DMS79 (cell line): ENCODE results near the gene LCNL1.

Source experiments
- DNase-seq: peaks from one replicate; lab custom pipeline; 2025; lab: John Stamatoyannopoulos, UW

The LCNL1 gene

DNA sequence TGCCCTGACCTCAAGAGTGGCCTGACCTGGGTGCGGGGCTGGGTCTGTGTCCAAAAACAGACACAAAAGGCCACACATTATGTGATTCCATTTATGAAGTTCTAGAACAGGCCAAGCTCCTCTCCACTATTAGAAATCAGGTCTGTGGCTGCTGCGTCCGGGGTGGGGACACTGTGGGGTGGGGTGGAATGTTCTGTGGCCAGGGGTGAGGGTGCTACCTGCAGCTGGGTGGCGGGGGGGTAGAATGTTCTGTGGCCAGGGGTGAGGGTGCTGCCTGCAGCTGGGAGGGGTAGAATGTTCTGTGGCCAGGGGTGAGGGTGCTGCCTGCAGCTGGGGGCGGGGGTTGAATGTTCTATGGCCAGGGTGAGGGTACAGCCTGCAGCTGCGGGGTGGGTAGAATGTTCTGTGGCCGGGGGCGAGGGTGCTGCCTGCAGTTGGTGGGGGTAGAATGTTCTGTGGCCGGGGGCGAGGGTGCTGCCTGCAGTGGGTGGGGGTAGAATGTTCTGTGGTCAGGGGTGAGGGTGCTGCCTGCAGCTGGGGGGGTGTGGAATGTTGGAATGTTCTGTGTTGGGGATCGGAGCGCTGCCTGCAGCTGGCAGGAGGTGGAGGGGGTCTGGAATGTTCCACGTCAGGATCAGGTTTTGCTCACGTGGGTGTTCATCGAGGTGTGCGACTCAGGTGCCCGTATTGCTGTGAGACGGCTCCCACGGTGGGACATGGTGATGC is 22.4 kb upstream of the LCNL1 start:
- DNase-seq: no peak

DNA sequence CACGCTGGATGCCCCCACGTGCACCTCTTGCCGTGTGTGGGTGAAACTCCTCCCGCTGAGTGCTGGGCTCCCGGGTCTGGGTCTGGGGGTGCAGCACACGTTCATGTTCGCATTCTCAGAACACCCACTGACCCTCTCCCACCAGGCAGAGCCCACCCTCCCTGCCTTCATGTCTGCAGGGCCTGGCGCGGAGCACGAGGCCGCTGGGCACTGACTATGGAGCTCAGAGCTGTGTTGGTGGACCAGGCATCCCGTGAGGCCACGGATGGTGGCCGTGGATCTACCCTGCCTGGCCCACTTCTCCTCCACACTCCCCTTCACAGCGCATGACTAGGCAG is 21.9 kb upstream of the LCNL1 start:
- no peak for DNase-seq

GRCh38 chr9:136961279-136962065 is 21.3 kb upstream of the LCNL1 start:
- DNase-seq: no peak

DNA sequence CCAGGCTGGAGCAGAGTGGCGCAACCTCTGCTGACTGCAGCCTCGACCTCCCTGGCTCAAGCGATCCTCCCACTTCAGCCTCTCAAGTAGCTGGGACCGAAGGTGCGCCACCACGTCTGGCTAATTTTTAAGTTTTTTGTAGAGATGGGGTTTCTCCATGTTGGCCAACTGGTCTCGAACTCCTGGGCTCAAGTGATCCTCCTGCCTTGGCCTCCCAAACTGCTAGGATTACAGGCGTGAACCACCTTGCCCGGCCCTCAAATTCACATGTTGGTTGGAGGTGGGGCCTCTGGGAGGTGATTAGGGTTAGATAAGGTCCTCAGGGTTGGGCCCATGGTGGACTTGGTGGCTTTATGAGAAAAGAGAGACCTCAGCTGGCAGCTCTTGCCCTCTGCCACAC is 20.6 kb upstream of the LCNL1 start:
- DNase-seq: no peak

- DNase-seq: no peak
Measured at GRCh38 chr9:136962701-136963248, 20.0 kb upstream of the LCNL1 start.

DNA sequence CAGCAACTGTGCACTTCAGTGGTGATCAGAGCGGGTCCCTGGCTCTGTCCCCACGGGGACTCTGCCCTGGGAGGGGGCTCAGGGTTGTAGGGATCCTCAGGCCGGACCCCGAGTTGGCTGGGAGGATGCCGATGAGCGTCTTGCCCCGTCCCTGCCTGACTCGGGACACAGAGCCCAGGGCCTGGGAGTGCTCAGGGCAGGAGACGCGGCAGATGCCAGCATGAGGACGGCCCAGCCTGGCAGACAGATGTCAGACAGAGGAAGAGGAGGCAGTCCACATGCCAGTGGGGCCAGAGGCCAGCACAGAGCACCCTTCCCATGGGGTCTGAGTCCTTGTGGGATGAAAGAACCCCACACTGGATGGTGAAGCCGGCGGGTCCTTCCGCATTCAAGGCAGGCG is 19.5 kb upstream of the LCNL1 start:
- no peak for DNase-seq

DNA sequence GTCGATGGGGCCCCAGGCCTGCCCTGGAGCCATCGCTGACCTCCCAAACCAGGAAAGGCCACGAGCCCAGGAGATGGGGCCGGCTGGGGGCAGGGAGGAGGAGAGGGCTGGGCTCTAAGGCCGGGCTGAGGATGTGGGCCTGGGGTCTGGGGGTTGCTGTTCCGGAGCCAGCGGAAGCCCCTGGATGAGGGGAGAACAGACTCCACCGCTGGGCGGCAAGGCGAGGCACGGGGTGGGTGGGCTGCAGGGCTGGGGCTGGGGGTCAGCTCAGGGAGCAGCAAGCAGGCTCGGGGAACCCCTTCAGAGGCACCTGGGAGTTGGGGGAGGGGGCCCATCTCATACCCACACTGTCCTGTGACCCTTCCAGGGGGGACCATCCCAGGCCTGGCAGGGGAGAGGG is 19.0 kb upstream of the LCNL1 start:
- DNase-seq: no peak

- DNase-seq: no peak
Measured at GRCh38 chr9:136964171-136964689, 18.6 kb upstream of the LCNL1 start.

DNA sequence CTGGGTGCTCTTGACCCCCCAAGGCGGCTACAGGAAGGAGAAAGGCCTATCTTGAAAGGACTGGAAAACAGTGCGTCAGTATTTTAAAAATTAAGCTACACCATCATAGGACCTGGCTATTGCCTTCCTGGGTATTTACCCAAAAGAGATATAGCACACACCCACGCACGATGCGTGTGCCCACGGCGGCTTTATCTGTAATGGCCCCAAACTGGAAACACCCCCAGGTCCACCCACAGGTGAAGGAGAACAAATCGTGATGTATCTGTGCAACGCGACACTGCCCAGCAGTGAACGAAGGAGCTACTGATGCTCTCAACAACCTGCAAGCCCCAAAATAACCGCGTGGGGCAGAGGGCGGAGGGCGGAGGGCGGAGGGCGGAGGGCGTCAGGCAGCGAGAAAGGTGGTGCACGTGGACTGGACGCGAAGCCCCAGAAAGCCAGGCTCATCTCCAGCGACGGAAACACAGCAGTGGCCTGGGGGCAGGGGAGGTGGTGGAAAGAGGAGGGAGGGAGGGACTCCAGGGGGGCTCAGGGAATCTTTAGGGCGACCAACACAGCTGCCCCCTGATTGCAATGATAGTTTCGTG is 17.9 kb upstream of the LCNL1 start:
- no peak for DNase-seq

DNA sequence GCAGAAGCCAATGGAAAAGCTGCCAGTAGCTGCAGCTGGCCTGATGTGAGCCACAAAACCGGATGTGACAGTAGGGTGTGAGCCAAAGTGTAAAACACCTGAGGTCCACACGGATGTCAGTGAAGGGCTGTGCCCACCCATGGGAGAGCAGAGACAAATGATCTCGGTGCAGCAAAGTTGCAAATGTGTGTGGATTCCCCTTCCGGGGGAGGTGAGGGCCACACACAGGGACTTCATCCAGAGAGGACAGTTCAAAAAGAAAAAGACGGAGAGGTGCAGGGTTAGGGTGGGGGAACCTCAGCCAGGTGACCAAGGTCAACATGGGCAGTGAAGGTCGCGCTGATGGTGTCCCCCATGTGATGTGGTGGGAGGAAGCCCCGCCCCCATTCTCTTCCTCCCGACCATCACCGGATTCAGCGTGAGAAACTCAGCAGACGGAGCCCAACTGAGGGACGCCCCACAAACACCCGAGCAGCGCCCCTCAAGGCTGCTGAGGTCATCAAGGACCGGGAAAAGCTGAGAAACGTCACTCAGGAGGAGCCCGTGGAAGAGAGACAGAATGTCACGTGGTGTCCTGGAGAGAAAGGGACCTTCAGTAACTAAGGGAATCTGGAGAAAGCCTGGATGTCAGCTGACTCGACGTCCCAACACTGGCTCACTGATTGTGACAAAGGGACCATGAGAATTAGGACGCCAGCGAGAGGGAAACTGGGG is 16.9 kb upstream of the LCNL1 start:
- no peak for DNase-seq

DNA sequence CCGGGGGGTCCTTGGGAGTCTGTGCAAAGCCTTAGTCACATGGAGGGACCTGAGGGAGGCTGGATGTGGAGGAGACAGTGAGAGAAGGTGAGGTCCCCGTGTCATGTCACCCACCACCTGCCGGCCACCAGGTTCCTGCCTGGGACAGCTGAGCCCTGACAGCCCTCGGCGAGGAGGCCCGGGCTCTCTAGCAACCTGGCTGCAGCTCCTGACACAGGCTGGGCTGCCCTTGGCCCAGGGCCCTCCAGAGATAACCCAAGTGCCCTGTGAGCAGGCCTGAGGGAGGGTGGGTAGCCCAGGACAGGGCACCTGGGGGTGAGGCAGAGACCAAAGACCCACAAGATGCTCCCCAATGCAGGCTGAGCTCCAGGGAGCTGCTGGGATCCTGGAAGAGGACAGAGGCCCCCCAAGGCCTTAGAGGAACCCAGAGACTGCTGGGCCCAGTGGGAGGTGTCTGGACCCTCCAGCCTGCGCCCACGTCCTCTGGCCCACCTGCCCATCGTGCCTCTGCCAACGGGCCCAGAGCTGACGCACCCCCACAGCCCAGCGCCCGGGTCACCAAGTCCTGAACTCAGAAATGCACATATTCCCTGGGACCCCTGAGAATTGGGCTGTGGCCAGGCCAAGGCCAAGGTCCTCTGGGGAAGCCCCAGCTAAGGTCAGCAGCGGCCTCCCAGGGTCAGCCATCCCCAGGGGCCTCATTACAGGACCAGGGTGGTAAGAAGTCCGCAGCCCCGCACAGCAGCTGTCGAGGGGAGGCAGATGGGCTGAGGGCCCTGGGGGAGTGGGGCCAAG is 14.3 kb upstream of the LCNL1 start:
- DNase-seq: no peak

DNA sequence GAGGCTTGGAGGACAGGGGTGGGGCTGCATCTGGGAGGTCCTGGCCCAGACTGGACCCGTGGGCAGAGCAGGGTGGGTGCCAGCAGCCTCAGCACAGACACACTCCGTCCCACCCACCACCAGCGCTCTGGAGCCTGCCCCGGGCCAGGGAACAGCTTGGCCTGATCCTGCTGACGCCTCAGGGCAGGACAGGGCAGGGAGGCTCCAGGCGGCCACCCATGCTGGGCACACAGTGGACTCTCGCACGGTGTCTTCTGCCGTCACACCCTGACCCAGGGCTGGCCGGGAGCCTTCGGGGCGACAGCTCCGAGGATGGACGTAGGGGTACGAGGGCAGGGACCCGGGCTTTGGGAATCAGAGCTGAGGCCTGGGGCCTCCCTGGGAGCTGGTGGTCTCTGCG is 13.6 kb upstream of the LCNL1 start:
- DNase-seq: no peak

DNA sequence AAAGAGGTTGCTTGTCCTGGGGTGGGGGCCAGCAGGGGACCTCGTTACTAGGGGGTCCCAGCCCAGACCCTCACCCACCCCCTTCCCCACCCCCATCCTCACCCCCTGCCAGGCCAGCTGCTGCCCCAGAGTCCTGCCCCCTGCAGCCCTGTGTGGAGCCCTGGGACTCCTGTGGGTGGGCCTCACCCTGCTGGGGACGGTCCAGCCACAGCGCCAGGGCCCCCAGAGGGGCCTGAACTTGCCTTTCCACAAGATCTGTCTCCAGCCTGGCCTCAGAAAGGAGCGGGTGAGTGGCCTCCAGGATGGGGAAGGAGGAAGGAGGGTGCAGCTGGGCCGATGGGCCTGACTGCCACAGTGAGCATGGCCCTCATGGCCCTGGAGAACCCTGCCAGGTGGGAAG is 13.0 kb upstream of the LCNL1 start:
- DNase-seq: no peak

GRCh38 chr9:136970361-136970760 is 12.4 kb upstream of the LCNL1 start:
- DNase-seq: no peak

GRCh38 chr9:136971746-136972145 is 11.0 kb upstream of the LCNL1 start:
- no peak for DNase-seq

DNA sequence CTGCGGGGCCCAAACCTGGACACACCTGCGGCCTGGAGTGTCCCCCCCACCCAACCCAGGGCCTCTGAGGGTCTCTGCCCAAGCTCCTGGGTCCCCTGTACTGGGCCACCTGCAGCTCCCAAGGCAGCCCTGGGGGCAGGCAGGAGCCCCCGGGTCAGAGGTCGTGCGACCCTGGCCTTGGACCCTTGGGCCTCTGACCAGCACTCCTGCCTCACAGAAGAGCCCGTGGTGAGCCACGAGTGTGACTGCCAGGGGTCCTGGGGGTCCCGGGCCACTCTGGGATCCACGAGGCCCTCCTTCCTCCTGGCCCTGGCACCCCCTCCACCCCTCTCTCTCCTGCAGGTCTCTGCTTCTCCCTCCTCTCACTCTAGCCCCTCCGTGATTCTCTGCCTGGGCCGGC is 10.5 kb upstream of the LCNL1 start:
- no peak for DNase-seq

DNA sequence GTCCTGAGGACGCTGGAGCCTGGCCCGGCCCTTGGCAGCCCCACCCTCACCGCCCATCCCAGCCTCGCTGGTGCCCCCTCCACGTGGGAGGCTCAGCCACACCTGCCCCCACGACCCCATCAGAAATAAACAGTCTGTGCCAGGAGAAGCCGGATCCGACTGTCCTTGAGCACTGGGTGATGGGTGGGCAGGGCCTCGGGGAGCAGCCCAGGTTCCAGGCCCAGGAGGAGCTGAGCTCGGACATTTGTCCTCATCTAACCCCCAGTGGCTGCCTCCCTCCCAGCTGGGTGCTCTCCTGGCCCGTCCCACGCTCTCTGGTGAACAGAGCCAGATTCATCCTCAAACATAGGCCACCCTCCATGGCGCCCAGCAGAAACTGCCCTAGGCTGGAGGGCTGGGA is 10.1 kb upstream of the LCNL1 start:
- DNase-seq: no peak

- no peak for DNase-seq
Measured at GRCh38 chr9:136973618-136974617, 8.9 kb upstream of the LCNL1 start.

DNA sequence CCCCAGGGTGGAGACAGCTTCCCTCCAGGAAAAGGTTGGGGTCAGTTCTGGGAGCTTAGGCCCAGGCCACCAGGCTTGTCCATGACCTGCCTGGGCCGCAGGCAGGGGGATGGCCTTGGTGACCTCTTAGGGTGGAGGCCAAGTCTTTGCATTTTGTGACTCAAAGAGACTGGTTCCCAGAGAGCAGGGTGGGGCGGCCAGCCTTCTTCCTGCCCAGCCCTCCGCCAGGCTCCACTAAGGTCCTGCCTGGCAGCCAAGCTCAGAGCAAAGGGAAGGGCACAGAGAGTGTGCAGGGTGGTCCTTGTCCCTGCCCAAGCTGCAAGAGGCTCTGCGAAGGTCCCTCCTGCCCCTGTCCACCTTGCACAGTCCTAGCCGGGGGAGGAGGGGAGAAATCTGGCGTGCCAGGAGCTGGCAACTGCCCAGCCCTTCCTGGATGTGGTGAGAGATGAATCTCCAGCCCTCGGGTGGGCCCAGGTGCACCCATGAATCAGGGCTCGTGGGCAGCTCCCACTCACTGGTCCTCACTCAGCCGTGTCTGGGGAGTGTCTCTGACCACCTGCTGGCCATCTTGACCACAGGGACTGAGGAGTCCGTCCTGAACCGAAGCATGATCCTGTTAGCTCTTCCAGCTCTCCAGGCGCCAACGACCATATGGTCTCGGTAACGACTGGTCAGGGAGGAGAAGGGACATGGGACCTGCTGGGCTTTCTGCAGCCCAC is 7.8 kb upstream of the LCNL1 start:
- no peak for DNase-seq

- no peak for DNase-seq
Measured at GRCh38 chr9:136975644-136976043, 7.1 kb upstream of the LCNL1 start.
